GM23338 (cell line): ENCODE data around the gene PPIF. TPM values are rescaled to one million over a fixed set of nuclear protein-coding genes. Genes with fewer than 3 reads are reported as not detected.
A peak's percentile ranks its signal among the peaks of the same experiment; 100 is the strongest.

Source experiments
- ATAC-seq: fragments of 200-7000 bp; cut with Tn5 transposase; 3 replicates; pipeline ENCODE4 v1.9.1; 2020
- DNase-seq: peaks from one replicate; pipeline ENCODE4 v3.0.0-alpha.2; 2015; ENCODE audit warnings: low spot score
- H2AFZ ChIP-seq: fragments of 200-600 bp; sonication (generic); 2 replicates; pipeline ENCODE4 v1.8.0; 2016; ENCODE audit warnings: antibody characterized with exemption, mild to moderate bottlenecking, moderate library complexity
- H3F3A ChIP-seq: fragments of 200-600 bp; sonication (generic); replicated peaks from 2 replicates; pipeline ENCODE4 v1.8.0; 2017; ENCODE audit warnings: antibody characterized with exemption, mixed run types, low read depth
- H3K27ac ChIP-seq: fragments of 200-600 bp; sonication (generic); 2 replicates; pipeline ENCODE4 v1.6.1; 2016; ENCODE audit warnings: low read depth
- H3K27me3 ChIP-seq: fragments of 200-600 bp; sonication (generic); 2 replicates; pipeline ENCODE4 v1.8.0; 2016; ENCODE audit warnings: mild to moderate bottlenecking, mixed run types, moderate library complexity; ENCODE audit not compliant: insufficient read depth
- H3K36me3 ChIP-seq: fragments of 200-600 bp; sonication (generic); 2 replicates; pipeline ENCODE4 v1.8.0; 2016; ENCODE audit warnings: mild to moderate bottlenecking; ENCODE audit not compliant: insufficient read depth
- H3K4me1 ChIP-seq: fragments of 200-600 bp; sonication (generic); 2 replicates; pipeline ENCODE4 v1.8.0; 2016; ENCODE audit warnings: mild to moderate bottlenecking, moderate library complexity; ENCODE audit not compliant: insufficient read depth
- H3K4me2 ChIP-seq: fragments of 200-600 bp; sonication (generic); 2 replicates; pipeline ENCODE4 v1.7.1; 2017; ENCODE audit warnings: mixed run types
- H3K4me3 ChIP-seq: fragments of 200-600 bp; sonication (generic); 2 replicates; pipeline ENCODE4 v1.6.1; 2016; ENCODE audit warnings: mixed run types
- H3K79me2 ChIP-seq: fragments of 200-600 bp; sonication (generic); replicated peaks from 2 replicates; pipeline ENCODE4 v1.8.0; 2017; ENCODE audit warnings: mild to moderate bottlenecking; ENCODE audit not compliant: insufficient read depth
- H3K9me2 ChIP-seq: fragments of 200-600 bp; sonication (generic); 2 replicates; pipeline ENCODE4 v1.8.0; 2017; ENCODE audit not compliant: insufficient read depth
- H4K20me1 ChIP-seq: fragments of 200-600 bp; sonication (generic); replicated peaks from 2 replicates; pipeline ENCODE4 v1.8.0; 2017; ENCODE audit warnings: mild to moderate bottlenecking; ENCODE audit not compliant: insufficient read depth
- H3K27ac Mint-ChIP-seq: 2 replicates; pipeline ENCODE4 v1.8.0; 2020; ENCODE audit warnings: inconsistent platforms, mild to moderate bottlenecking, moderate library complexity, mixed read lengths
- H3K27me3 Mint-ChIP-seq: 3 replicates; pipeline ENCODE4 v1.8.0; 2022; ENCODE audit warnings: low read depth, mild to moderate bottlenecking, moderate library complexity, mixed read lengths, inconsistent platforms; ENCODE audit not compliant: insufficient read depth, poor library complexity
- H3K36me3 Mint-ChIP-seq: 3 replicates; pipeline ENCODE4 v1.8.0; 2021; ENCODE audit warnings: low read depth, mild to moderate bottlenecking, inconsistent platforms, moderate library complexity, mixed read lengths
- H3K4me1 Mint-ChIP-seq: 3 replicates; pipeline ENCODE4 v1.8.0; 2020; ENCODE audit warnings: mild to moderate bottlenecking, inconsistent platforms, mixed read lengths
- H3K4me3 Mint-ChIP-seq: 3 replicates; pipeline ENCODE4 v1.8.0; 2021; ENCODE audit warnings: moderate library complexity, mild to moderate bottlenecking, inconsistent platforms, mixed read lengths
- H3K9me3 Mint-ChIP-seq: 3 replicates; pipeline ENCODE4 v1.8.0; 2020; ENCODE audit warnings: moderate library complexity, mild to moderate bottlenecking, inconsistent platforms, mixed read lengths
- CREB1 ChIP-seq: fragments of 250-450 bp; sonication (Bioruptor Pico); IDR thresholded peaks from 2 replicates; pipeline ENCODE4 v1.5.0; 2020; ENCODE audit warnings: low read depth, mild to moderate bottlenecking, moderate library complexity
- EZH2phosphoT487 ChIP-seq: fragments of 200-600 bp; sonication (generic); IDR thresholded peaks from one replicate; pipeline ENCODE4 v1.8.1; 2018; ENCODE audit warnings: antibody characterized with exemption; ENCODE audit not compliant: unreplicated experiment
- JUNB ChIP-seq: IDR thresholded peaks from one replicate; pipeline ENCODE4 v1.6.1; 2016; ENCODE audit warnings: antibody characterized with exemption; ENCODE audit not compliant: unreplicated experiment
- NANOG ChIP-seq: IDR thresholded peaks from 2 replicates; pipeline ENCODE4 v1.6.1; 2016; ENCODE audit warnings: antibody characterized with exemption, borderline replicate concordance
- POLR2AphosphoS5 ChIP-seq: IDR thresholded peaks from 2 replicates; pipeline ENCODE4 v1.6.1; 2016; ENCODE audit warnings: antibody characterized with exemption, low read depth
- STAT1 ChIP-seq: IDR thresholded peaks from one replicate; pipeline ENCODE4 v1.6.1; 2016; ENCODE audit warnings: antibody characterized with exemption; ENCODE audit not compliant: unreplicated experiment
- ZNF114 ChIP-seq: fragments of 250-450 bp; sonication (Bioruptor Pico); IDR thresholded peaks from 2 replicates; pipeline ENCODE4 v1.5.0; 2020; ENCODE audit warnings: mild to moderate bottlenecking, moderate library complexity
- polyA plus RNA-seq: library from polyadenylated mRNA; unstranded; fragments of >200 nt; fragmentation: Nextera tagmentation; extraction: Ambion mirVana; gene quantifications from 2 replicates; pipeline ENCODE4 v1.2.1, GENCODE V29; 2016
- total RNA-seq: library from RNA; depleted of rRNA; stranded (reverse); fragments of >200 nt; shearing (Covaris generic); gene quantifications from 2 replicates; pipeline ENCODE4 v1.2.3, GENCODE V29; 2014
- TF ChIP-seq, protein P1 (sequence below): IDR thresholded peaks from one replicate; pipeline ENCODE4 v1.6.1; 2018; ENCODE audit warnings: antibody characterized with exemption; ENCODE audit not compliant: unreplicated experiment
- TF ChIP-seq, protein P2 (sequence below): fragments of 250-450 bp; sonication (Bioruptor Pico); IDR thresholded peaks from 2 replicates; pipeline ENCODE4 v1.5.0; 2020; ENCODE audit warnings: mild to moderate bottlenecking, moderate library complexity
- TF ChIP-seq, protein P3 (sequence below), 2 experiments: fragments of 200-600 bp in 1 of 2; sonication (generic) in 1 of 2; conservative IDR thresholded peaks; 2 replicates each; pipeline versions ENCODE4 v1.5.1 to v1.6.1; 2016 to 2017; ENCODE audit warnings: antibody characterized with exemption in 2 of 2, low read depth in 2 of 2, mild to moderate bottlenecking in 2 of 2, moderate library complexity in 1 of 2
- TF ChIP-seq, protein P4 (sequence below): IDR thresholded peaks from 2 replicates; pipeline ENCODE4 v1.6.1; 2016; ENCODE audit warnings: antibody characterized with exemption

The PPIF gene
- total and polyA plus RNA-seq, 2 experiments from 2014 or later: 32.1 to 43.6 TPM

DNA sequence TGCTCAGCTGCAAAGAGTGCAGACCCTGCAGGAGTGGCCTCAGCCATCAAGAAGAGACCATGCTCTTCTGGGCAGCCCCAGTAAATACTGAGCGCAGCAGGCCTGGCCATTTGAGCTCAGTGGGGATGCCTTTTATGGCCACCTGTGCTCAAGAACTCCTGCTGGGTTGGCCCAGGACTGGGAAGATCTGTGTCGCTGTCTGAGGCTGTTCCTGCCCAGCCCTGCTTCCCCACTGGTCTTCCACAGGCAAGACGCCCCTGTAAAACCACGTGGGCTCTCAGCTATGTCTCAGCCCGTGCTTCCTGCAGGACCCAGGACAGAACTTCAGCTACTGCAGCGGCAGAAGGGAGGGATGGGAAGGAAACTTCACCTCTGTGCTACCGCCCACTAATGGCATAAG, 10.5 kb upstream of the PPIF start:
- Histone ChIP-seq H3K9me2 (no peaks in the 10 kb centered on the region), H4K20me1 (no peaks in the 10 kb centered on the region), H3K4me1 (no peaks in the 10 kb centered on the region), H3K4me3 (no peak overlapping the region), H3F3A (no peaks in the 10 kb centered on the region), H3K79me2 (no peaks in the 10 kb centered on the region), H3K27ac (no peak overlapping the region), H3K4me2 (no peak overlapping the region), H3K27me3 (no peaks in the 10 kb centered on the region), H2AFZ (no peak overlapping the region), H3K36me3 (no peaks in the 10 kb centered on the region)
- no peak for TF ChIP-seq CREB1 (CRISPR knock-in tag)
- TF ChIP-seq EZH2phosphoT487: no peak
- TF ChIP-seq, protein P1, sequence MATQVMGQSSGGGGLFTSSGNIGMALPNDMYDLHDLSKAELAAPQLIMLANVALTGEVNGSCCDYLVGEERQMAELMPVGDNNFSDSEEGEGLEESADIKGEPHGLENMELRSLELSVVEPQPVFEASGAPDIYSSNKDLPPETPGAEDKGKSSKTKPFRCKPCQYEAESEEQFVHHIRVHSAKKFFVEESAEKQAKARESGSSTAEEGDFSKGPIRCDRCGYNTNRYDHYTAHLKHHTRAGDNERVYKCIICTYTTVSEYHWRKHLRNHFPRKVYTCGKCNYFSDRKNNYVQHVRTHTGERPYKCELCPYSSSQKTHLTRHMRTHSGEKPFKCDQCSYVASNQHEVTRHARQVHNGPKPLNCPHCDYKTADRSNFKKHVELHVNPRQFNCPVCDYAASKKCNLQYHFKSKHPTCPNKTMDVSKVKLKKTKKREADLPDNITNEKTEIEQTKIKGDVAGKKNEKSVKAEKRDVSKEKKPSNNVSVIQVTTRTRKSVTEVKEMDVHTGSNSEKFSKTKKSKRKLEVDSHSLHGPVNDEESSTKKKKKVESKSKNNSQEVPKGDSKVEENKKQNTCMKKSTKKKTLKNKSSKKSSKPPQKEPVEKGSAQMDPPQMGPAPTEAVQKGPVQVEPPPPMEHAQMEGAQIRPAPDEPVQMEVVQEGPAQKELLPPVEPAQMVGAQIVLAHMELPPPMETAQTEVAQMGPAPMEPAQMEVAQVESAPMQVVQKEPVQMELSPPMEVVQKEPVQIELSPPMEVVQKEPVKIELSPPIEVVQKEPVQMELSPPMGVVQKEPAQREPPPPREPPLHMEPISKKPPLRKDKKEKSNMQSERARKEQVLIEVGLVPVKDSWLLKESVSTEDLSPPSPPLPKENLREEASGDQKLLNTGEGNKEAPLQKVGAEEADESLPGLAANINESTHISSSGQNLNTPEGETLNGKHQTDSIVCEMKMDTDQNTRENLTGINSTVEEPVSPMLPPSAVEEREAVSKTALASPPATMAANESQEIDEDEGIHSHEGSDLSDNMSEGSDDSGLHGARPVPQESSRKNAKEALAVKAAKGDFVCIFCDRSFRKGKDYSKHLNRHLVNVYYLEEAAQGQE: no peak
- no peak for TF ChIP-seq NANOG
- TF ChIP-seq, protein P2, sequence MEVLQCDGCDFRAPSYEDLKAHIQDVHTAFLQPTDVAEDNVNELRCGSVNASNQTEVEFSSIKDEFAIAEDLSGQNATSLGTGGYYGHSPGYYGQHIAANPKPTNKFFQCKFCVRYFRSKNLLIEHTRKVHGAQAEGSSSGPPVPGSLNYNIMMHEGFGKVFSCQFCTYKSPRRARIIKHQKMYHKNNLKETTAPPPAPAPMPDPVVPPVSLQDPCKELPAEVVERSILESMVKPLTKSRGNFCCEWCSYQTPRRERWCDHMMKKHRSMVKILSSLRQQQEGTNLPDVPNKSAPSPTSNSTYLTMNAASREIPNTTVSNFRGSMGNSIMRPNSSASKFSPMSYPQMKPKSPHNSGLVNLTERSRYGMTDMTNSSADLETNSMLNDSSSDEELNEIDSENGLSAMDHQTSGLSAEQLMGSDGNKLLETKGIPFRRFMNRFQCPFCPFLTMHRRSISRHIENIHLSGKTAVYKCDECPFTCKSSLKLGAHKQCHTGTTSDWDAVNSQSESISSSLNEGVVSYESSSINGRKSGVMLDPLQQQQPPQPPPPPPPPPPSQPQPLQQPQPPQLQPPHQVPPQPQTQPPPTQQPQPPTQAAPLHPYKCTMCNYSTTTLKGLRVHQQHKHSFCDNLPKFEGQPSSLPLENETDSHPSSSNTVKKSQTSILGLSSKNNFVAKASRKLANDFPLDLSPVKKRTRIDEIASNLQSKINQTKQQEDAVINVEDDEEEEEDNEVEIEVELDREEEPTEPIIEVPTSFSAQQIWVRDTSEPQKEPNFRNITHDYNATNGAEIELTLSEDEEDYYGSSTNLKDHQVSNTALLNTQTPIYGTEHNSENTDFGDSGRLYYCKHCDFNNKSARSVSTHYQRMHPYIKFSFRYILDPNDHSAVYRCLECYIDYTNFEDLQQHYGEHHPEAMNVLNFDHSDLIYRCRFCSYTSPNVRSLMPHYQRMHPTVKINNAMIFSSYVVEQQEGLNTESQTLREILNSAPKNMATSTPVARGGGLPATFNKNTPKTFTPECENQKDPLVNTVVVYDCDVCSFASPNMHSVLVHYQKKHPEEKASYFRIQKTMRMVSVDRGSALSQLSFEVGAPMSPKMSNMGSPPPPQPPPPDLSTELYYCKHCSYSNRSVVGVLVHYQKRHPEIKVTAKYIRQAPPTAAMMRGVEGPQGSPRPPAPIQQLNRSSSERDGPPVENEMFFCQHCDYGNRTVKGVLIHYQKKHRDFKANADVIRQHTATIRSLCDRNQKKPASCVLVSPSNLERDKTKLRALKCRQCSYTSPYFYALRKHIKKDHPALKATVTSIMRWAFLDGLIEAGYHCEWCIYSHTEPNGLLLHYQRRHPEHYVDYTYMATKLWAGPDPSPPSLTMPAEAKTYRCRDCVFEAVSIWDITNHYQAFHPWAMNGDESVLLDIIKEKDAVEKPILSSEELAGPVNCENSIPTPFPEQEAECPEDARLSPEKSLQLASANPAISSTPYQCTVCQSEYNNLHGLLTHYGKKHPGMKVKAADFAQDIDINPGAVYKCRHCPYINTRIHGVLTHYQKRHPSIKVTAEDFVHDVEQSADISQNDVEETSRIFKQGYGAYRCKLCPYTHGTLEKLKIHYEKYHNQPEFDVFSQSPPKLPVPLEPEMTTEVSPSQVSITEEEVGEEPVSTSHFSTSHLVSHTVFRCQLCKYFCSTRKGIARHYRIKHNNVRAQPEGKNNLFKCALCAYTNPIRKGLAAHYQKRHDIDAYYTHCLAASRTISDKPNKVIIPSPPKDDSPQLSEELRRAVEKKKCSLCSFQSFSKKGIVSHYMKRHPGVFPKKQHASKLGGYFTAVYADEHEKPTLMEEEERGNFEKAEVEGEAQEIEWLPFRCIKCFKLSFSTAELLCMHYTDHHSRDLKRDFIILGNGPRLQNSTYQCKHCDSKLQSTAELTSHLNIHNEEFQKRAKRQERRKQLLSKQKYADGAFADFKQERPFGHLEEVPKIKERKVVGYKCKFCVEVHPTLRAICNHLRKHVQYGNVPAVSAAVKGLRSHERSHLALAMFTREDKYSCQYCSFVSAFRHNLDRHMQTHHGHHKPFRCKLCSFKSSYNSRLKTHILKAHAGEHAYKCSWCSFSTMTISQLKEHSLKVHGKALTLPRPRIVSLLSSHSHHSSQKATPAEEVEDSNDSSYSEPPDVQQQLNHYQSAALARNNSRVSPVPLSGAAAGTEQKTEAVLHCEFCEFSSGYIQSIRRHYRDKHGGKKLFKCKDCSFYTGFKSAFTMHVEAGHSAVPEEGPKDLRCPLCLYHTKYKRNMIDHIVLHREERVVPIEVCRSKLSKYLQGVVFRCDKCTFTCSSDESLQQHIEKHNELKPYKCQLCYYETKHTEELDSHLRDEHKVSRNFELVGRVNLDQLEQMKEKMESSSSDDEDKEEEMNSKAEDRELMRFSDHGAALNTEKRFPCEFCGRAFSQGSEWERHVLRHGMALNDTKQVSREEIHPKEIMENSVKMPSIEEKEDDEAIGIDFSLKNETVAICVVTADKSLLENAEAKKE (CRISPR knock-in tag): no peak
- no peak for TF ChIP-seq POLR2AphosphoS5
- TF ChIP-seq STAT1: no peak
- TF ChIP-seq, protein P3, sequence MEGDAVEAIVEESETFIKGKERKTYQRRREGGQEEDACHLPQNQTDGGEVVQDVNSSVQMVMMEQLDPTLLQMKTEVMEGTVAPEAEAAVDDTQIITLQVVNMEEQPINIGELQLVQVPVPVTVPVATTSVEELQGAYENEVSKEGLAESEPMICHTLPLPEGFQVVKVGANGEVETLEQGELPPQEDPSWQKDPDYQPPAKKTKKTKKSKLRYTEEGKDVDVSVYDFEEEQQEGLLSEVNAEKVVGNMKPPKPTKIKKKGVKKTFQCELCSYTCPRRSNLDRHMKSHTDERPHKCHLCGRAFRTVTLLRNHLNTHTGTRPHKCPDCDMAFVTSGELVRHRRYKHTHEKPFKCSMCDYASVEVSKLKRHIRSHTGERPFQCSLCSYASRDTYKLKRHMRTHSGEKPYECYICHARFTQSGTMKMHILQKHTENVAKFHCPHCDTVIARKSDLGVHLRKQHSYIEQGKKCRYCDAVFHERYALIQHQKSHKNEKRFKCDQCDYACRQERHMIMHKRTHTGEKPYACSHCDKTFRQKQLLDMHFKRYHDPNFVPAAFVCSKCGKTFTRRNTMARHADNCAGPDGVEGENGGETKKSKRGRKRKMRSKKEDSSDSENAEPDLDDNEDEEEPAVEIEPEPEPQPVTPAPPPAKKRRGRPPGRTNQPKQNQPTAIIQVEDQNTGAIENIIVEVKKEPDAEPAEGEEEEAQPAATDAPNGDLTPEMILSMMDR (conservative IDR thresholded peaks at IDR 0.05; ENCODE audit: low read depth in 2 of 2): no peak
- TF ChIP-seq ZNF114 (CRISPR knock-in tag): no peak
- TF ChIP-seq JUNB: no peak
- TF ChIP-seq, protein P4, sequence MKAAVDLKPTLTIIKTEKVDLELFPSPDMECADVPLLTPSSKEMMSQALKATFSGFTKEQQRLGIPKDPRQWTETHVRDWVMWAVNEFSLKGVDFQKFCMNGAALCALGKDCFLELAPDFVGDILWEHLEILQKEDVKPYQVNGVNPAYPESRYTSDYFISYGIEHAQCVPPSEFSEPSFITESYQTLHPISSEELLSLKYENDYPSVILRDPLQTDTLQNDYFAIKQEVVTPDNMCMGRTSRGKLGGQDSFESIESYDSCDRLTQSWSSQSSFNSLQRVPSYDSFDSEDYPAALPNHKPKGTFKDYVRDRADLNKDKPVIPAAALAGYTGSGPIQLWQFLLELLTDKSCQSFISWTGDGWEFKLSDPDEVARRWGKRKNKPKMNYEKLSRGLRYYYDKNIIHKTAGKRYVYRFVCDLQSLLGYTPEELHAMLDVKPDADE: no peak
- no peaks in the 10 kb centered on the region; the same call in 2 of the 3 replicates for H3K36me3 Mint-ChIP-seq
- H3K9me3 Mint-ChIP-seq: peaks cover 7% of the 10 kb centered on the region; the same call in 2 of the 3 replicates
- H3K4me1 Mint-ChIP-seq: peaks cover 5% of the 10 kb centered on the region
- H3K27me3 Mint-ChIP-seq: peaks cover 16% of the 10 kb centered on the region
- ATAC-seq (peak; percentile 68), DNase-seq (peak; percentile 6)
- H3K27ac Mint-ChIP-seq: no peak overlapping the region
- no peak overlapping the region for H3K4me3 Mint-ChIP-seq
